ENCODE results near the gene CAAP1. TPM values are rescaled to one million over a fixed set of nuclear protein-coding genes. Genes with fewer than 3 reads are reported as not detected.

Gene CAAP1
- polyA plus RNA-seq, 1 of the 3 experiments (the other 2 are of a cell fraction), result 20.8 TPM

GRCh38 chr9:26919698-26920097 lies 27.1 kb upstream of the CAAP1 start:
- H3K9ac ChIP-seq, result no peak overlapping the region
- H3F3A ChIP-seq (replicated peaks; ENCODE audit: insufficient read depth), result no peaks in the 10 kb centered on the region
- no peaks in the 10 kb centered on the region for H3K9me2 ChIP-seq
- H3K27ac ChIP-seq (ENCODE audit: low read depth in 2 of 2, low read length in 1 of 2), result no peak overlapping the region
- no peak for DNase-seq
- no peaks in the 10 kb centered on the region; the same call in 1 of the 2 replicates for H3K79me2 ChIP-seq (ENCODE audit: insufficient read depth)
- CTCF ChIA-PET, result no interaction called here
- 93% methylated on average over 1 of the region's 1 CpG for WGBS (ENCODE audit: low lambda C conversion rate)
- H3K4me3 ChIP-seq (ENCODE audit: low read depth in 2 of 2, low read length in 1 of 2), result no peak overlapping the region
- no peaks in the 10 kb centered on the region for H3K9me3 ChIP-seq
- H3K4me2 ChIP-seq, result no peak overlapping the region
- H3K27me3 ChIP-seq (ENCODE audit: insufficient read depth), result no peaks in the 10 kb centered on the region
- H4K20me1 ChIP-seq (ENCODE audit: insufficient read depth), result no peaks in the 10 kb centered on the region
- POLR2A ChIA-PET, result no interaction called here
- no peak for TF ChIP-seq RFX5 (IDR thresholded peaks at IDR 0.05; ENCODE audit: low read length)
- TF ChIP-seq GATA2 (CRISPR knock-in tag; IDR thresholded peaks at IDR 0.05), result no peak
- TF ChIP-seq MAX (IDR thresholded peaks at IDR 0.05; ENCODE audit: low read depth), result no peak
- TF ChIP-seq MEF2A (IDR thresholded peaks at IDR 0.05; ENCODE audit: borderline replicate concordance, low read depth), result no peak
- TF ChIP-seq MXI1 (IDR thresholded peaks at IDR 0.05; ENCODE audit: low read depth, low read length), result no peak
- no peaks in the 10 kb centered on the region; a peak in 1 of 4 replicates for H3K4me1 ChIP-seq (ENCODE audit: control insufficient read depth in 1 of 2, insufficient read depth in 2 of 2, low read depth in 1 of 2, low read length in 1 of 2)
- no peak overlapping the region for H2AFZ ChIP-seq (ENCODE audit: low read depth)
- peaks cover 85 to 90% of the 10 kb centered on the region in 2 experiments for H3K36me3 ChIP-seq (replicated peaks in 1 of 2; ENCODE audit: control insufficient read depth in 1 of 2, insufficient read depth in 2 of 2, low read length in 1 of 2)

GRCh38 chr9:26913138-26913668 lies 20.6 kb upstream of the CAAP1 start:
- no peaks in the 10 kb centered on the region for H3K4me1 ChIP-seq (ENCODE audit: control insufficient read depth in 1 of 2, insufficient read depth in 2 of 2, low read depth in 1 of 2, low read length in 1 of 2)
- no peaks in the 10 kb centered on the region for H3K27me3 ChIP-seq (ENCODE audit: insufficient read depth)
- no peak overlapping the region for H3K4me3 ChIP-seq (ENCODE audit: low read depth in 2 of 2, low read length in 1 of 2)
- ChIA-PET POLR2A (no interaction called here), CTCF (no interaction called here)
- H4K20me1 ChIP-seq (ENCODE audit: insufficient read depth), result no peaks in the 10 kb centered on the region
- H3K36me3 ChIP-seq (replicated peaks in 1 of 2; ENCODE audit: control insufficient read depth in 1 of 2, insufficient read depth in 2 of 2, low read length in 1 of 2), result peaks cover 65 to 87% of the 10 kb centered on the region in 2 experiments
- no peak for DNase-seq
- peaks cover 3% of the 10 kb centered on the region for H3F3A ChIP-seq (replicated peaks; ENCODE audit: insufficient read depth)
- H3K9me2 ChIP-seq, result no peaks in the 10 kb centered on the region
- H3K9me3 ChIP-seq, result no peaks in the 10 kb centered on the region
- TF ChIP-seq RXRA (IDR thresholded peaks at IDR 0.05; ENCODE audit: borderline replicate concordance, low read depth) (no peak), RAD21 (IDR thresholded peaks at IDR 0.05; ENCODE audit: low read length) (no peak), TEAD4 (IDR thresholded peaks at IDR 0.05; ENCODE audit: borderline replicate concordance, insufficient read depth) (no peak), SIN3A (IDR thresholded peaks at IDR 0.05; ENCODE audit: borderline replicate concordance, low read depth, low read length) (no peak), FOSL2 (IDR thresholded peaks at IDR 0.05; ENCODE audit: borderline replicate concordance, low read depth) (no peak), PBX3 (IDR thresholded peaks at IDR 0.05) (no peak), GABPA (IDR thresholded peaks at IDR 0.05; ENCODE audit: low read depth) (no peak), CHD2 (IDR thresholded peaks at IDR 0.05; ENCODE audit: low read length, partially characterized antibody) (no peak), MAX (IDR thresholded peaks at IDR 0.05; ENCODE audit: low read depth) (no peak), YY1 (IDR thresholded peaks at IDR 0.05; ENCODE audit: low read depth) (no peak), FOXM1 (IDR thresholded peaks at IDR 0.05; ENCODE audit: low read depth) (no peak), FOXJ3 (CRISPR knock-in tag; IDR thresholded peaks at IDR 0.05) (no peak), RFX5 (IDR thresholded peaks at IDR 0.05; ENCODE audit: low read length) (no peak), TAF1 (IDR thresholded peaks at IDR 0.05; ENCODE audit: borderline replicate concordance, low read depth, low read length) (no peak), TCF12 (IDR thresholded peaks at IDR 0.05) (no peak), GATA2 (CRISPR knock-in tag; IDR thresholded peaks at IDR 0.05) (no peak)
- H3K9ac ChIP-seq, result no peak overlapping the region
- no peak overlapping the region for H3K27ac ChIP-seq (ENCODE audit: low read depth in 2 of 2, low read length in 1 of 2)
- H3K4me2 ChIP-seq, result no peak overlapping the region
- H3K79me2 ChIP-seq (ENCODE audit: insufficient read depth), result no peaks in the 10 kb centered on the region; the same call in 1 of the 2 replicates
- WGBS (ENCODE audit: low lambda C conversion rate), result 93% methylated on average over 2 of the region's 2 CpGs
- no peak overlapping the region for H2AFZ ChIP-seq (ENCODE audit: low read depth)
